GM13977 (cell line): Measurements from ENCODE around the gene PTPRF.

ENCODE experiments used
- DNase-seq: peaks from one replicate; pipeline ENCODE4 v3.0.0; 2012; ENCODE audit warnings: low spot score
- in situ Hi-C: fragments of 300-500 bp; cut with MboI; formaldehyde crosslinking; loops from one replicate; pipeline ENCODE4 v1.12.0; 2022; ENCODE audit warnings: low sequenced_read_pairs, low pct_unique_long_range_greater_than_20kb, mixed read lengths, inconsistent platforms; ENCODE audit not compliant: unreplicated experiment
- TF ChIP-seq, protein P1 (sequence below): IDR thresholded peaks from 2 replicates; pipeline ENCODE4 v1.5.1; 2012; ENCODE audit warnings: mild to moderate bottlenecking, control low read depth; ENCODE audit not compliant: insufficient read depth; ENCODE audit errors: extremely low read depth, missing control alignments

PTPRF gene

DNA sequence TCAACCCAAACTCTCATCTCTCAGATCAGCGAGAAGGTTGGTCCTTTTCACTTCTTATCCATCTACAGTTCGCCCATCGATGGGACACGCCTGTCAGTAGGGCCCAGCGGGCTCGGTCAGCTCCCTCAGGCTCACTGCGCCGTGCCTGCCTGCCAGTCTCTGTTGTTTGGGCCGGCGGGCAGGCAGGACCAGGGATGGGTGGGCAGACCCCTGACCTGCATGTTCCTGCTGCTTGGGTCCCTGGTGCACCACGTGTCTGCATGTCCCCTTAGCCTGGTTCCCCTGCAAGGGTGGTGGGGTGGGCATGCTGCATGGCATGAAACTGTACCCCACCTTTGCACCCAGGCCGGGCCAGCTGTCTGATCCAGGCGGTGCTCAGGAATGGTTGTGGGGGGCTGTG lies 52.4 kb downstream of the PTPRF start:
- no peak for DNase-seq
- TF ChIP-seq, protein P1, sequence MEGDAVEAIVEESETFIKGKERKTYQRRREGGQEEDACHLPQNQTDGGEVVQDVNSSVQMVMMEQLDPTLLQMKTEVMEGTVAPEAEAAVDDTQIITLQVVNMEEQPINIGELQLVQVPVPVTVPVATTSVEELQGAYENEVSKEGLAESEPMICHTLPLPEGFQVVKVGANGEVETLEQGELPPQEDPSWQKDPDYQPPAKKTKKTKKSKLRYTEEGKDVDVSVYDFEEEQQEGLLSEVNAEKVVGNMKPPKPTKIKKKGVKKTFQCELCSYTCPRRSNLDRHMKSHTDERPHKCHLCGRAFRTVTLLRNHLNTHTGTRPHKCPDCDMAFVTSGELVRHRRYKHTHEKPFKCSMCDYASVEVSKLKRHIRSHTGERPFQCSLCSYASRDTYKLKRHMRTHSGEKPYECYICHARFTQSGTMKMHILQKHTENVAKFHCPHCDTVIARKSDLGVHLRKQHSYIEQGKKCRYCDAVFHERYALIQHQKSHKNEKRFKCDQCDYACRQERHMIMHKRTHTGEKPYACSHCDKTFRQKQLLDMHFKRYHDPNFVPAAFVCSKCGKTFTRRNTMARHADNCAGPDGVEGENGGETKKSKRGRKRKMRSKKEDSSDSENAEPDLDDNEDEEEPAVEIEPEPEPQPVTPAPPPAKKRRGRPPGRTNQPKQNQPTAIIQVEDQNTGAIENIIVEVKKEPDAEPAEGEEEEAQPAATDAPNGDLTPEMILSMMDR, result no peak
- in situ Hi-C loops, result no loop called here

DNA sequence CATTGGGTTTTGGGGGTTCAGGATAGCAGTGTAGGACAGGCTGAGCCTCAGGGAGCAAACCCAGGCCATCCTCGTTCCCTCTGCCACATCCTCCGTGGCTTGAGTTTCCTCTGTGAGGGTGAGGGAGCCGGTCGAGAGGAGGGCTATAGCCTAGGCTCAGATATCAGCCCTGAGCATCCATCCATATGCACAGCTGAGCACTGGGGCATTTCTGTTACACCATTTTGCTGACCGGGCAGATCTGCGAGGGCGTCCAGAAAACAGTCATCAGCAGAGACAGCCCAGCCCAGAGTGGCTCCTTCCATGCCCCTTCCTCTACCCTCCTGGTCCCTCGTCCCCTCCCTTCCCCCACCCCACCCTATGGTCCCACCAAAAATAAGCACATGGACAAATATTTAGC lies 53.5 kb downstream of the PTPRF start:
- no peak for DNase-seq
- in situ Hi-C loops, result no loop called here
- TF ChIP-seq, protein P1, result no peak

DNA sequence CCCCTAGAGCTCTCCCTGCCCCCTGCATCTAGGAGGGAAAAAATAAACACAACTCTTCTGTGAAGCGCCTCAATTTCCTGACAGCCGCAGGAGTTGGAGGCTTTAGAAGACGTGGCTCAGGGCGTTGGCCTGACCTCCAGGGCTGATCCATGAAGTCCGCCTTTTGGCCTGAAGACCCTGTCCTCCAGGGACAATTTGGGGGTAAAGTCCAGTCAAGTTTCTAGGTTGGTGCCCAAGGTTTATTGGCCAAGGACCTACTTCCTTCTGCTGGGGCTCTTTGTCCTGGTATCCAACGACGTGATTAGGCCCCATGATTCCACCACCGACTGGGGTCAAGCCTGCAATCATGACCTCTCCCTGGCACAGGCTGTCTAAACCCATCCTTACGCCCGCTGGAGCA lies 54.9 kb downstream of the PTPRF start:
- DNase-seq, result no peak
- TF ChIP-seq, protein P1, result no peak
- in situ Hi-C loops, result no loop called here

DNA sequence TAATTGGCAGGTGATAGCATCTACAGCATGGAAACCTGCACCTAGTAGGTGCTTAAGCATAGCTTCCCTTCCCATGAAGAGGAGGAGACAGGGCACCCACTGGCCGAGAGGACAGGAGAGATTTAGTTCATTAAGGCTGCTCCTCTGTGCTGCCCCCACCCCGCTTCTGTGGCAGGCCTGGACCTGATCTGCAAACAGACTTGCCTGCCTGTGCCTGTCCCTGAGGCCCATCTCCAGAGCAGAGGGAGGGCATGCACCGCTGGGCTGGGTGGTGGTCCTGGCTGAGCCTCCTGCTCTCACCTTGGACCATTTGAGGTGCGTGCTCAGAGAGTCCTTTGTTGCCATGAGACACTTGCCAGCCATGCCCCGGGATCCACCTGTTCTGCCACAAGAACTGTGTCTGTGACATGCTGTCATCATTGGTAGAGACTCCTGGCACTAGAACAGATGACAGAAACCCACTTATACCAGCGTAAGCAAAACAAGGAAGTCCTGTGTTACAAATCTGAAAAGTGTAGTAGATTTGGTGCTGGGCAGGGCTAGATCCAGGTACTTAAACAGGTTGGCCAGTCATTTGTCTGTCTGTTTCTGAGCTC lies 55.6 kb downstream of the PTPRF start:
- no peak for DNase-seq
- in situ Hi-C loops, result no loop called here
- TF ChIP-seq, protein P1, result no peak

DNA sequence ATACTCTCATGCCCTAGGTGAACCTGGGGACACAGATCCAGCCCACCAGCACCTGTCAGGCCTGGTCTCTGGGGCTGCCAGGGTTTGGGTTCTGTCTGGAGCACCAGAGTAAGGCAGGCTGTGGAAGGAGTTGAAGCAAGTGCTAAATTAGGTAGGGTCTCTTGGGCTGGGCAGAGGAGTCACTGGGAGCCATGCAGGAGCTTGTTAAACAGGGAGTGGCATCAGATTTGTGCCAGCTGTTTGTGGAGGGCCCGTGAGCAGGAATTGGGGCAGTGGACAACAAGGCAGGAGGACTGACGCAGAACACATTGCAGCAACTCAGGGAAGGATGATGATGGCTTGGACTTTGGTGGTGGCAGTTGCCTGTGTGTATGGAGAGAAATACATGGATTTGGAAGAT lies 56.3 kb downstream of the PTPRF start:
- in situ Hi-C loops, result no loop called here
- no peak for DNase-seq
- TF ChIP-seq, protein P1, result no peak

DNA sequence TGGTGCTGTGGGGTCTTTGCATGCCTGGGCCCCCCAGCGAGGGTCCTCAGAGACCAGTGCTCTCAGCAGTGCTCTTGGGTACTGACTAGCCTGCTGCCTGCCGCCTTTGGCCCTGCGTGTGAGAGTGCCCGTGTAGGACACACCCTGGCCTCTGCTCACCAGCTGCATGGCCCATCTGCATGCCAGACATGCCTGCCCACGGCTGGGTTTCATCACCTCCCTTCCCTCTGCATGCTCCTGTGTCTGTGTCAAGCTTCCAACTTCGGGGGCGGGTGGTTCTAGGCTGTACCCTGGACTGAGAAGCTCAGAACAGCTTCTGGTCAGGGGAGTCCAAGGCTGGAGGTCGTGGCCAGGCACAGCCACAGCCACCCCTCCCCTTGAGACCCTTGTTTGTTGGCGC lies 56.9 kb downstream of the PTPRF start:
- in situ Hi-C loops, result no loop called here
- DNase-seq, result no peak

More for the DNA sequence above, 56.9 kb downstream of the PTPRF start:
- TF ChIP-seq, protein P1, result no peak
